Measurements from ENCODE around the gene HSBP1L1. TPM values are rescaled to one million over a fixed set of nuclear protein-coding genes. Genes with fewer than 3 reads are reported as not detected.

Gene HSBP1L1
- total and polyA plus RNA-seq, 2 of the 13 experiments (the other 11 are each of a cell fraction or from before 2014, with no cell fraction given) = 22.6 to 45.1 TPM

GRCh38 chr18:79961527-79962291 lies 2.7 kb upstream of the HSBP1L1 start:
- FAIRE-seq (no peak), DNase-seq (ENCODE audit: low spot score) (peak; percentile 44), ATAC-seq (peak; percentile 28)
- BruUV-seq (replicated peaks) = no TSS peak
- ChIA-PET CTCF (ENCODE audit: low intra/inter-chr PET ratio, low total read pairs) (no interaction called here), POLR2A (interaction anchor here (1.0 to 1.9 kb wide), 7 partner anchors 8 to 27 kb away, joined by 3 to 20 read pairs (median 5); partner anchors contain the start of gene SLC66A2)
- no peak overlapping the region for H2AFZ ChIP-seq (ENCODE audit: low read length)
- peaks cover 64% of the 10 kb centered on the region for H3K4me1 ChIP-seq (ENCODE audit: insufficient read depth, low read length)
- no peaks in the 10 kb centered on the region for H3K36me3 ChIP-seq (replicated peaks in 1 of 2; ENCODE audit: control insufficient read depth in 1 of 2, insufficient read depth in 2 of 2, low read length in 2 of 2)
- H3K79me2 ChIP-seq (ENCODE audit: insufficient read depth, low read length) = peaks cover 15% of the 10 kb centered on the region
- 46% methylated on average over 19 of the region's 29 CpGs for WGBS (ENCODE audit: low lambda C conversion rate)
- H3K9me3 ChIP-seq (ENCODE audit: low read length) = no peaks in the 10 kb centered on the region
- H3K9ac ChIP-seq (ENCODE audit: insufficient read depth, low read depth, low read length) = peak overlapping the region; percentile 58
- peak overlapping the region; percentile 46 for H3K27ac ChIP-seq (ENCODE audit: extremely low read length, insufficient read depth, low read length)
- H3K4me3 ChIP-seq (replicated peaks in 1 of 3; ENCODE audit: insufficient read depth in 1 of 3, low read depth in 2 of 3, low read length in 3 of 3) = peak overlapping the region; percentile 6 to 59 (median 27); a peak in 5 of 6 replicates
- no peaks in the 10 kb centered on the region for H4K20me1 ChIP-seq (ENCODE audit: insufficient read depth, low read length)
- intact Hi-C loops (cut with micrococcal nuclease; ENCODE audit: unreplicated experiment) (no loop called here), in situ Hi-C loops (cut with HindIII; ENCODE audit: extremely low pct_ligation_motif_present, low pct_unique_long_range_greater_than_20kb) (no loop called here)
- peak overlapping the region; percentile 81 for H3K4me2 ChIP-seq (ENCODE audit: low read depth, low read length)
- H3K27me3 ChIP-seq (ENCODE audit: control insufficient read depth in 1 of 2, insufficient read depth in 2 of 2, low read length in 2 of 2) = no peaks in the 10 kb centered on the region
- TF ChIP-seq ATF7-NPFF (CRISPR knock-in tag; IDR thresholded peaks at IDR 0.05; ENCODE audit: low read depth) (peak; percentile 30; the same call in 1 of the 2 replicates), POLR2A (IDR thresholded peaks at IDR 0.05; ENCODE audit: insufficient read depth in 1 of 2, low read depth in 2 of 2, low read length in 2 of 2) (peak in 1 of 2 experiments; percentile 34; a peak in 1 of 4 replicates), FOXP1 (IDR thresholded peaks at IDR 0.05) (no peak), FOXP1 (CRISPR knock-in tag; IDR thresholded peaks at IDR 0.05) (no peak), ZSCAN21 (CRISPR knock-in tag; IDR thresholded peaks at IDR 0.05; ENCODE audit: borderline replicate concordance) (peak; percentile 55; the same call in 1 of the 2 replicates), SCMH1 (CRISPR knock-in tag; IDR thresholded peaks at IDR 0.05; ENCODE audit: borderline replicate concordance) (no peak), HDAC2 (CRISPR knock-in tag; IDR thresholded peaks at IDR 0.05) (no peak), DMAP1 (CRISPR knock-in tag; IDR thresholded peaks at IDR 0.05) (0 out of 2 replicates have a peak, but pooled peaks have one; percentile 44), ZFP36L1 (CRISPR knock-in tag; IDR thresholded peaks at IDR 0.05) (no peak), TEAD2 (CRISPR knock-in tag; IDR thresholded peaks at IDR 0.05) (no peak), EEA1 (CRISPR knock-in tag; IDR thresholded peaks at IDR 0.05; ENCODE audit: borderline replicate concordance) (0 out of 2 replicates have a peak, but pooled peaks have one; percentile 25), ZNF605 (CRISPR knock-in tag; IDR thresholded peaks at IDR 0.05) (peak; percentile 45; the same call in 1 of the 2 replicates), FOXM1 (CRISPR knock-in tag; IDR thresholded peaks at IDR 0.05) (no peak), ZBTB33 (CRISPR knock-in tag; IDR thresholded peaks at IDR 0.05) (peak; percentile 70), MXD4 (CRISPR knock-in tag; IDR thresholded peaks at IDR 0.05) (0 out of 2 replicates have a peak, but pooled peaks have one; percentile 29)
- TF ChIP-seq, protein P1, sequence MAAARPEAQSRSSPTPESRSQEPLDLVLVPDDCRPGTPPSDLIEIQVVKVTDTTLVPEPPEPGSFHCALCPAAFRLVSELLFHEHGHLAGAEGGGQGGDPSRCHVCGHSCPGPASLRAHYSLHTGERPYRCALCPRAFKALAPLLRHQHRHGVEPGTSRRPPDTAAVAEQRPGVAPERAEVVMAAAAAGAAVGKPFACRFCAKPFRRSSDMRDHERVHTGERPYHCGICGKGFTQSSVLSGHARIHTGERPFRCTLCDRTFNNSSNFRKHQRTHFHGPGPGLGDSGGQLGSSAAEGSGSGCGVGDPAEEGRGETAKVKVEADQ (CRISPR knock-in tag; IDR thresholded peaks at IDR 0.05; ENCODE audit: borderline replicate concordance) = 0 out of 2 replicates have a peak, but pooled peaks have one; percentile 54
- TF ChIP-seq, protein P2, sequence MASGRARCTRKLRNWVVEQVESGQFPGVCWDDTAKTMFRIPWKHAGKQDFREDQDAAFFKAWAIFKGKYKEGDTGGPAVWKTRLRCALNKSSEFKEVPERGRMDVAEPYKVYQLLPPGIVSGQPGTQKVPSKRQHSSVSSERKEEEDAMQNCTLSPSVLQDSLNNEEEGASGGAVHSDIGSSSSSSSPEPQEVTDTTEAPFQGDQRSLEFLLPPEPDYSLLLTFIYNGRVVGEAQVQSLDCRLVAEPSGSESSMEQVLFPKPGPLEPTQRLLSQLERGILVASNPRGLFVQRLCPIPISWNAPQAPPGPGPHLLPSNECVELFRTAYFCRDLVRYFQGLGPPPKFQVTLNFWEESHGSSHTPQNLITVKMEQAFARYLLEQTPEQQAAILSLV (CRISPR knock-in tag; IDR thresholded peaks at IDR 0.05; ENCODE audit: borderline replicate concordance) = no peak
- TF ChIP-seq, protein P3, sequence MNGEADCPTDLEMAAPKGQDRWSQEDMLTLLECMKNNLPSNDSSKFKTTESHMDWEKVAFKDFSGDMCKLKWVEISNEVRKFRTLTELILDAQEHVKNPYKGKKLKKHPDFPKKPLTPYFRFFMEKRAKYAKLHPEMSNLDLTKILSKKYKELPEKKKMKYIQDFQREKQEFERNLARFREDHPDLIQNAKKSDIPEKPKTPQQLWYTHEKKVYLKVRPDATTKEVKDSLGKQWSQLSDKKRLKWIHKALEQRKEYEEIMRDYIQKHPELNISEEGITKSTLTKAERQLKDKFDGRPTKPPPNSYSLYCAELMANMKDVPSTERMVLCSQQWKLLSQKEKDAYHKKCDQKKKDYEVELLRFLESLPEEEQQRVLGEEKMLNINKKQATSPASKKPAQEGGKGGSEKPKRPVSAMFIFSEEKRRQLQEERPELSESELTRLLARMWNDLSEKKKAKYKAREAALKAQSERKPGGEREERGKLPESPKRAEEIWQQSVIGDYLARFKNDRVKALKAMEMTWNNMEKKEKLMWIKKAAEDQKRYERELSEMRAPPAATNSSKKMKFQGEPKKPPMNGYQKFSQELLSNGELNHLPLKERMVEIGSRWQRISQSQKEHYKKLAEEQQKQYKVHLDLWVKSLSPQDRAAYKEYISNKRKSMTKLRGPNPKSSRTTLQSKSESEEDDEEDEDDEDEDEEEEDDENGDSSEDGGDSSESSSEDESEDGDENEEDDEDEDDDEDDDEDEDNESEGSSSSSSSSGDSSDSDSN (CRISPR knock-in tag; IDR thresholded peaks at IDR 0.05) = peak; percentile 40; the same call in 1 of the 2 replicates

Measured in HepG2 (cell line).